Measurements from ENCODE around the gene NRIP2.

NRIP2 gene

DNA sequence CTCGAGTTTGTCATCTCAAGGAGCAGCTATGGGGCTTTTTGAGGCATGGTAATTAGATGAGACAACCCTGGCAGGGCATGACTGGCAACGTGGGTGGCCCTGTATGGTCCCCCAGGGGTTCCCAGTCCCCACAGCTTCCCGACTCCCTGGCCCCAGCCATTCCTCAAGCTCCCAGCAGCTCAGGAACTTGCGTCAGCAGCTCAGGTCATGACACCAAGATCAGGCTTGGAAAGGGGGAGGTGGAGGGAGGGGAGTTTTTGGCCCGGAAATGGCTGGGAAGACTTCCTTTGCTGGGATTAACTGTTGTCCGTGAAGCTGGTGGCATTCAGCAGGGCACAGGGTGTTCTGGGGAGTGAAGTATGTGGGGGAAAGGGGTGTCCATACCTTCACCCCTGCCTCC is 10.4 kb upstream of the NRIP2 start:
- DNase-seq (ENCODE audit: low spot score), result no peak

DNA sequence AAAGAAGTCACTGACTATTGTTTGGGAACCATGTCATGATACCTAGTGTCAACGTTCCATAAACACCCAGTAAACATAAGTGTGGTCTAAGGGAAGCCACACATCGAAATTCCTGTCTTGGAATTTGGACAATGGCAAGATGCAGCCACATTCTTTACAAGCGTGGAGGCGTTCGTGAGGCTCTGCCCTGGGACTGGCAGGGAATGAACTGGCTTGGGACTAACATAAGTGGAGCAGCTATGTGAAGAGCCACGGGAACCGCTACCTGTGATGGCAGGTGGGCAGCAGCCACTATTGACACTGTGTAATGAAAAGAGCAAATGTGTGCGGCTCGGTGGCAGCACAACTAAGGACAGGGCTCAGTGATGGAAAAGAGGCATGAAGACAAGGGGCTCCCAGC is 10.0 kb upstream of the NRIP2 start:
- peak; percentile 26 for DNase-seq (ENCODE audit: low spot score)

DNA sequence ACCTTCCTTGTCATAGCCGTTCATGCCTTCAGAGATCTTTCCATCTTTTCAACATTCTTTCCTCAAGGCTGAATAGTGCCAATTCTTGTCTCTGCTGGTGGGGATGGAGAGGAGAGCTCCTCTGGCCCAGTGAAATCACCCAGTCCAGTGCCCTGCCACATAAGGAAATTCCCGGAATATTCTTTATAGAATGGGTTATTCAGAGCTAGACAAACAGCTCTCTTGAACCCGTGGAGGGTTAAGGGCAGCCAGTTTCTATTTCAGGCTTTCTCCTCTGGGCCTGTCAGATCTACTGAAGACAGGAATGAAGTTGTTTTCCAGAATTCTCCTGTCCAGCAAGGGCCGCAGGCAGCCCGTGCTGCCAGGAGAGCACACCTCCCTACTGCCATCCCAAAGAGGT is 8.1 kb upstream of the NRIP2 start:
- no peak for DNase-seq (ENCODE audit: low spot score)

GRCh38 chr12:2841056-2841650 is 6.3 kb upstream of the NRIP2 start:
- DNase-seq (ENCODE audit: low spot score), result no peak

GRCh38 chr12:2836574-2836973 is 1.7 kb upstream of the NRIP2 start:
- no peak for DNase-seq (ENCODE audit: low spot score)

GRCh38 chr12:2835691-2836403 is 1.0 kb upstream of the NRIP2 start:
- DNase-seq (ENCODE audit: low spot score), result no peak

DNA sequence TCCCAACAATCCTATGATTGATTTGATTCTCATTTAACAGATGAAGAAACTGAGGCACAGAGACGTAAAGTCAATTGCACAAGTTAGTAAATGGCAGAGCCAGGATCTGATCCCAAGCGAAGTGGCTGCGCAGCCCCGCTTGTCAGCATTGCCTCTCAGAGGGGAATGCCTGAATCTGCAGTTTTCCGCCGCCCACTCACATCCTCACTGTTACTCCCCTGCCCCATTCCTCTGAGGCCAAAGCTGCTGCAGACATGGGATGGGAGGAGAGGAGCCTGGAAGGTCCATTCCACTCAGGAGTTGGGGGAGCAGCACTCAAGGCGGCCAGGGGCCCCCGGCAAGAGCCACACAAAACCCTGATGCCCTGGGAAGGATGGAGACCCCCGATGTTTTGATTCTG is 1.0 kb downstream of the NRIP2 start:
- DNase-seq (ENCODE audit: low spot score), result no peak

GRCh38 chr12:2833327-2833726 is 1.5 kb downstream of the NRIP2 start:
- no peak for DNase-seq (ENCODE audit: low spot score)

DNA sequence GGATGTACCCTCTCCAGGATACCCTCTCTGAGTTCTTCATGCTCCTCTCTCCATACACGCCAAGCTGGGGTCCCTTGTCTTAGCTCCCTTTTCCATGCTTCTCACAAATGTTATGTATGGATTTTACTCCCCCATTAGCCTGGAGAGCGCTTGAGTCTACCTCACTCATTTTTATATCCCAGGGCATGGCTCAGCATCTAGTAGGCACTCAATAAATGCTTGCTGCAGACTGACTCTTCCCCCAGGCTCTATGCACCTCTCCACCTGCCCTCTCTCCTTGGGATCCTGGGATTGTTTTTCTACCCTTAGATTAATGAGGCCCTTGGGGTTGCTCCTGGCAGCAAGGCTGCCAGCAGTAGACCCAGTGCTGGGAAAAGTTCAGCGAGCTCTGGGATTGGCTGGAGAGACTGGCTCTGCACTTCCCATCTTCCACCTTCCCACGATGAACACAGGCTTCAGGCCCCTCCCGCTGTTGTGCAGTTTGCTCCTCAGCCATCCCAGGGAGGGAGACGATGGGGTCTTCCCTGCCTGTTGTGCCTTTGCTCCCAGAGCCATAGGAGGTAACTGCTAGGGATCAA is 2.2 kb downstream of the NRIP2 start:
- no peak for DNase-seq (ENCODE audit: low spot score)

DNA sequence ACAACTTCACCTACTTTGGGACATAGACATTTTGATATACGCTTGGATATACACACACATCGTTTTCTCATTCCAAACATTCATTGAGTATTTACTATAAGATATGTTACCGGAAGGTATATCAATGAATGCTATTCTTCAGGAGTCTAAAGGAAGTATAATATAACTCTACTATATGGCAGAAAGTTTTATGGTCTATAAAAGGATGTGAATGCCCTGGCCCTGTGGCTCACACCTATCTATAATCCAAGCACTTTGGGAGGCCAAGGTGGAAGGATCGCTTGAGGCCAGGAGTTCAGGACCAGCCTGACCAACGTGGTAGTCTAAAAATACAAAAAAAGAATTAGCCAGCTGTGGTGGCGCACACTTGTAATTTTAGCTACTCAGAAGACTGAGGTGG is 5.6 kb downstream of the NRIP2 start:
- no peak for DNase-seq (ENCODE audit: low spot score)

DNA sequence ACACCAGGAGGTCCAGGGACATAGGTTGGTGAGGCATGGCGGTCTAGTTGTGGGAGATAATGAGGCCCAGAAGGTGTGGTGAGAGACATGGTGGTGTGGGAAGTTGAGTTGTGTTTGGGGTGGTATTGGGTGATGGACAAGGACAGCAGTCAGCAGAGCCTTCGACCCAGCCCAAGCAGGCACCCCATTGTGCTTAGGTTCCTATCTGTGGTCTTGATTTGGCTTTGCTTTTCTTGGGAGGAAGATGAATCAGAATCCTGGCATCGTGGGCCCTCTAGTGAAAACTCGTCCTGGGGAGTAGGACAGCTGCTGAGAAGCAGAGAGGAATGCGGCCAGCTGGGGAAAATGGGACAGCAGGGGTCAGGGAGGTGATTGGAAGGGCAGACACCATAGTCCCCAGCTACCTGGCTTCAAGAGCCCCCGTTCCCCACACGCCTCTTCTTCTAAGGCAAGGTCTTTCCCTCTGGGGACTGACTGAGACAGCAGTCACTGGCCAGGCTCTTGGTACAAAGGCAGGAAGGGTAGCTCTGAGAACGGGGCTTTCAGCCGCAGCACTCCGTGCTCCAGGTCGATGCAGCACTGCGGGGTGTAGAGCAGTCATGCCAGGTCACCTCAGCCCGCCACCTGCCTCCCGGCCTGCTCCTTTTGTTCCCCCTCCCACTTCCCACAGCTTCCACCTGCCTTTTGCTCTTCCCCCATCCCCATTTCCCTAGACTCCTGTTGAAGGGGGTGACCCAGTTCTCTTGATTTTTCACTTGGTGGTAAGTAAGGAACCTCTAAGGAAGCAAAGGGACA is 7.9 kb downstream of the NRIP2 start:
- DNase-seq (ENCODE audit: low spot score), result no peak

DNA sequence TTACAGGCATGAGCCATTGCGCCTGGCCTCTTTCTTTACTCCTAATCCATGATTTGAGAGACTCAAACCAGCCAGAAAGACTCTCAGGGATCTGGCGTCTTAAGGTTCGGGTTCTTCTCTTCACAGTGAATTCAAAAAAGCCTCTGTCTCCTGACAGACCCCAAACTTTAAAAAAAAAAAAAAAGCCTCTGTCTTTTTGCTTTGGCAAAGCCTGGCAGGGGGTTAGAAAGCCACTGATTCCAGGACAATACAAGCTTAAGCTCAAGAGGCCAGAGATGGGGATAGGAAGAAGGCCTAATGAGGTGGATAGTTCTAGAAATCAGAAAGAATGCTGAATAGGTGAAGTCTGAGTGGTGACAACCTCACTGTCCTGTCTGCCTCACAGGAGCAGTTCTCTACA is 8.8 kb downstream of the NRIP2 start:
- DNase-seq (ENCODE audit: low spot score), result no peak

DNA sequence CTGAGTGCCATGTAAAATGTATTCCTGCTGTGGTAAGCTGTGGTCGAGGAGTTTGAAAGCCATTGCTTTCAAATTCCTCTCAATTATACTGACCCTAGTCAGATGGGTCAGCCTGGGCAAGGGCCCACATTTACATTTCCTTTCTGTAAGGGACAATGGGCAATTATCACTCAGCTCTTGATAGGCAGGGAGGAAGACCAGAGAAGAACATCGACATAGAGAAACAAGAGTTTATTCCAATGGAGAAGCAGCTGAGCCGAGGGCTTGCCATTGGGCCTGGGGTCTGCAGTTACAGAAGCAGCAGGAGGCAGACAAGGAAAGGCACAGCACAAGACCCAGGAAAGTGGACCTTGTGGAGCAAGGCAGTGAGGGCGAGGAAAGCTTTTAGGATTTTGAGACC is 9.7 kb downstream of the NRIP2 start:
- no peak for DNase-seq (ENCODE audit: low spot score)

GRCh38 chr12:2824541-2824940 is 10.3 kb downstream of the NRIP2 start:
- no peak for DNase-seq (ENCODE audit: low spot score)

DNA sequence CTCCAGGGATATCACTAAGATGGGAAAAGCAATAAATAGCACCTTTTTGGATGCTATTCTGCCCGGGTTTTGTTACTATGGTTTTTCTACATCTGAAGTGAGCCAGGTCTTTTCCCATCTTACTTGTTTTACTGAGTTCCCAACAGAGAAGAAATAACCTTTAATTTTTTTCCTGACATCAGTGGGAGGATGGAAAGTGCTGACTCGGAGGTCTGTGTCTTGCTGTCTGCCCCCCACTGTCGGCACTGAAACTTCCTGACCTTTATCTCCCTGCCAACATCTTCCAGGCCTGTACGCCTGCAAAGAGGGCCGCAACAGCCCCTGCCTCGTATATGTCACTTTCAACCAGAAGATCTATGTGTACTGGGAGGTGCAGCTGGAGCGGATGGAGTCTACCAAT is 11.4 kb downstream of the NRIP2 start:
- no peak for DNase-seq (ENCODE audit: low spot score)

DNA sequence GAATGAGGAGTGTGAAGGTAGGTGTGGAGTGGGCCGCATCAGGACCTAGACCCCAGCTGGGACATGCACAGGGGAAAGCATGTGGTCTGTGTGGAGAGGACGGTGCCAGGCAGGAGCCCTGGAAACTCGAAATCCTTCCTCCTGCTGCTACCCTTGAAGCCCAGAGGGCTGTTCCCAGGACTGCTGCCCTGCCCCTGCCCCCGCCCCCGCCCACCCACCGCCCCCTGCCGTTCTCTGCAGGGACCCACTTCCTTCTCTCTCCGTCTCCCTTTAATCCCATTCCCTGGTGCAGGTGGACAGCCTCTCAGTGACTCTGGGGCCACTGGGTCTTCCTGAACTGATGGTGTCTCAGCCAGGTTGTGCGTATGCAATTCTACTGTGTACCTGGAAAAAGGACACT is 14.4 kb downstream of the NRIP2 start:
- no peak for DNase-seq (ENCODE audit: low spot score)

GRCh38 chr12:2819810-2820209 is 15.0 kb downstream of the NRIP2 start:
- no peak for DNase-seq (ENCODE audit: low spot score)

GRCh38 chr12:2813214-2814185 is 21.3 kb downstream of the NRIP2 start:
- peak; percentile 81 for DNase-seq (ENCODE audit: low spot score)

GRCh38 chr12:2812290-2813213 is 22.3 kb downstream of the NRIP2 start, which contains the start of gene ITFG2:
ITFG2 (plus strand) TSS chr12:2812668; CDS start chr12:2812761, 93 bp downstream.
- DNase-seq (ENCODE audit: low spot score), result peak; percentile 100

- no peak for DNase-seq (ENCODE audit: low spot score)
Observed at GRCh38 chr12:2811801-2812200, 23.0 kb downstream of the NRIP2 start.

DNA sequence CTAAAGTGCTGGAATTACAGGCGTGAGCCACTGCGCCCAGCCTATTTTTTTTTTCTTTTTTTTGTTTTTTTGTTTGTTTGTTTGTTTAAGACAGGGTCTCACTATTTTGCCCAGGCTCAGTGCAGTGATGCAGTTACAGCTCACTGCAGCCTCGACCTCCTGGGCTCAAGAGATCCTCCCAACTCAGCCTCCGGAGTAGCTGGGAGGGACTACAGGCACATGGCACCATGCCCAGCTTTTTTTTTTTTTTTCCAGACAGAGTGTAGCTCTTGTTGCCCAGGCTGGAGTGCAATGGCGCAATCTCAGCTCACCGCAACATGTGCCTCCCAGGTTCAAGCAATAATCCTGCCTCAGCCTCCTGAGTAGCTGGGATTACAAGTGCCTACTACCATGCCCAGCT is 28.1 kb downstream of the NRIP2 start:
- no peak for DNase-seq (ENCODE audit: low spot score)

Data from SW480 (cell line).